ENCODE data around the gene SMAD5.

DNA sequence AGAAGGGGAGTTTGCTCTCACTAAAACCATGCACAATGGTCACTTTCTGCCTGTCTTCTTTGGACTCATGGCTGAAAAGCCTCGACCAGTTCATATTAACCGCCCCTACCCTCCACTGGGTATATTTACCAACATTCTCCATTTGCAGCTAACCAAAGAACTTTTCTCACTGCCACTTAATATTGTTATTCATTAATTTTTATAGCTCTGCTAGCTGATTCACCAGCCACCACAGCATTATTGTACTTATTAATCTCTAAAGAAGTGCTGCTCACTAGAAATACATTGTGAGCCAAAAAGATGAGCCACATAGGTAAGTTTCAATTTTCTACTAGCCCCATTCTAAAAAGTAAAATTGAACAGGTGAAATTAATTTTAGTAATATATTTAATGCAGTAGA lies 93.8 kb downstream of the SMAD5 start:
- TF ChIP-seq ZNF146 (tag by site-specific recombination; IDR thresholded peaks at IDR 0.05) (no peak), ZNF311 (tag by site-specific recombination; IDR thresholded peaks at IDR 0.05; ENCODE audit: borderline replicate concordance) (no peak), ZNF274 (IDR thresholded peaks at IDR 0.05; ENCODE audit: low read length) (no peak), ZNF274 (tag by site-specific recombination; IDR thresholded peaks at IDR 0.05; ENCODE audit: borderline replicate concordance) (no peak), CTCF (tag by site-specific recombination; IDR thresholded peaks at IDR 0.05) (no peak), ZNF514 (tag by site-specific recombination; IDR thresholded peaks at IDR 0.05) (no peak), ZBTB44 (tag by site-specific recombination; IDR thresholded peaks at IDR 0.05) (no peak), REST (tag by site-specific recombination; IDR thresholded peaks at IDR 0.05) (no peak), ZNF610 (tag by site-specific recombination; IDR thresholded peaks at IDR 0.05; ENCODE audit: borderline replicate concordance) (no peak), ZNF138 (tag by site-specific recombination; IDR thresholded peaks at IDR 0.05; ENCODE audit: borderline replicate concordance) (no peak), ZNF354C (tag by site-specific recombination; IDR thresholded peaks at IDR 0.05; ENCODE audit: borderline replicate concordance, low read depth) (no peak), ZSCAN5A (tag by site-specific recombination; IDR thresholded peaks at IDR 0.05) (no peak), ZNF571 (tag by site-specific recombination; IDR thresholded peaks at IDR 0.05) (no peak), ZNF843 (tag by site-specific recombination; IDR thresholded peaks at IDR 0.05) (no peak), ZNF792 (tag by site-specific recombination; IDR thresholded peaks at IDR 0.05) (no peak)

All from HEK293 (cell line).